Spinal cord (tissue), 10 donors: ENCODE results near the gene DEXI. TPM values are rescaled to one million over a fixed set of nuclear protein-coding genes. Genes with fewer than 3 reads are reported as not detected.

Experiments
- DNase-seq, 6 donors: peaks; one replicate each; pipeline versions ENCODE4 v3.0.0 to v3.0.0-alpha.2; 2013 to 2015; ENCODE audit warnings: low spot score in 6 of 6, low read depth in 4 of 6
- H3K27ac ChIP-seq: one replicate; pipeline ENCODE4 v1.5.1; 2013; ENCODE audit warnings: low read depth, low read length, control low read depth
- H3K27me3 ChIP-seq: one replicate; pipeline ENCODE4 v1.6.1; 2013; ENCODE audit warnings: low read length; ENCODE audit not compliant: control insufficient read depth, insufficient read depth
- H3K36me3 ChIP-seq: one replicate; pipeline ENCODE4 v1.6.1; 2013; ENCODE audit warnings: low read length; ENCODE audit not compliant: control insufficient read depth, insufficient read depth
- H3K4me1 ChIP-seq: one replicate; pipeline ENCODE4 v1.6.1; 2013; ENCODE audit warnings: low read length; ENCODE audit not compliant: control insufficient read depth, insufficient read depth
- H3K4me3 ChIP-seq: one replicate; pipeline ENCODE4 v1.5.1; 2013; ENCODE audit warnings: low read depth, low read length, control low read depth
- H3K9me3 ChIP-seq: one replicate; pipeline ENCODE4 v1.6.1; 2013; ENCODE audit warnings: low read length; ENCODE audit not compliant: control insufficient read depth, insufficient read depth
- WGBS: methylation state at CpG from one replicate; pipeline ENCODE4 v1.1.5; 2013; ENCODE audit warnings: missing lambda C conversion rate; ENCODE audit not compliant: insufficient coverage; 5-methylcytosine and 5-hydroxymethylcytosine counted together
- long read RNA-seq, 4 donors: transcript quantifications; one replicate each; lab custom pipeline, GENCODE V29; 2026
- polyA plus RNA-seq, 2 donors: library from polyadenylated mRNA; unstranded; fragments of 120-200 nt; gene quantifications; one replicate each; pipeline ENCODE4 v1.2.1, GENCODE V29; 2013; ENCODE audit not compliant: insufficient read length in 2 of 2
- total RNA-seq, 2 donors: library from RNA; depleted of rRNA in 1 of 2; stranded (reverse); fragments of 120-200 nt in 1 of 2; fragments of >200 nt in 1 of 2; gene quantifications; one replicate each; pipeline versions ENCODE4 v1.2.3 to v1.2.4, GENCODE V29; 2013 to 2014
- donor health status: healthy.

The DEXI gene
- total RNA-seq (10 to 100 TPM; 22.0 to 44.0 TPM), polyA plus RNA-seq (10 to 100 TPM; 48.3 to 50.3 TPM)
- long read RNA-seq, donor 1, transcript DEXI-201 (2 exons, 1,561 nt), result major isoform, 19 of 20 reads
- long read RNA-seq, donor 1, partial matches to known transcripts, result 0 of 20 reads
- long read RNA-seq, donor 1, other reads (novel, unspliced or antisense), result 0 of 20 reads
- long read RNA-seq, donor 2, full-length matches to known transcripts, result 16 of 16 reads
- long read RNA-seq, donor 2, partial matches to known transcripts, result 0 of 16 reads
- long read RNA-seq, donor 2, other reads (novel, unspliced or antisense), result 0 of 16 reads
- long read RNA-seq, donor 3, full-length matches to known transcripts, result 15 of 15 reads
- long read RNA-seq, donor 3, partial matches to known transcripts, result 0 of 15 reads
- long read RNA-seq, donor 3, other reads (novel, unspliced or antisense), result 0 of 15 reads
- long read RNA-seq, donor 4, full-length matches to known transcripts, result 31 of 31 reads
- long read RNA-seq, donor 4, partial matches to known transcripts, result 0 of 31 reads
- long read RNA-seq, donor 4, other reads (novel, unspliced or antisense), result 0 of 31 reads

DNA sequence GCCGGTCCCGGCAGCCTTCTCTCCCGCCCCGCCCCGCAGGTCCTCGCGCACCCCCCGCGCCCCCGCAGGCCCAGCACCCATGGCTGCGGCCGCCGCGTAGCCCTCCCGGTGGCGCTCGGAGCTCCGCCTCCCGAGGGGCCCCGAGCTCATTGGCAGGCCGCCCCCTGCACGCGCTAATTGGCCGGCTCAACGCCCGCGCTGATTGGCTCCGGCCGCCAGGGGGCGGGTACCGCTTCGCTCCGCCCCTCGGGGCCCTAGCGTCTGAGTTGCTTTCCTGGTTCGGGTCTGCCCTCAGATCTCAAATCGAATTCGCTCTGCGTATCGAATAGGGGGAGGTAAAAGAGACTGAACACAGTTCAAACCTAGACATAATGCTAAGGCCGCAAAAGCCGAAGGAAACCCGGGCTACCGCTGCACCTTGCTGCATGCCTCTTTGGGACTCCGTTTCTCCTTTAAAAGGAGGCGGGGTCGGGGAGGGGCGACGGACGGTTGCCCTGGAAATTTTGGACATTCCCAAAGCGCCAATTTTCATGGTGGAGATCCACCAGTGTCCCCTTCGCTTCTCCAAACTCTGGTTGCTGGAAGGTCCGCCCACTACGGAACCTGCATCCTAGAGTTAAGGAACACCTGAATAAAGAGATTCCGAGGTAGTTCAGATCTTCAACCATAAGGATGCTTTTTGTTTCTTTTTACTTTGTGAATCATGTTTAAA, at the start of gene DEXI:
Gene DEXI, minus strand, starts transcription at position 117 of the 712 bp plus-strand sequence. CDS start 463 bp downstream, outside the sequence.
- Histone ChIP-seq H3K9me3 (no peaks in the 10 kb centered on the region), H3K36me3 (peaks cover 10% of the 10 kb centered on the region), H3K4me3 (peak within 1 kb of the TSS; percentile 68), H3K27ac (peak within 1 kb of the TSS; percentile 61), H3K27me3 (no peaks in the 10 kb centered on the region), H3K4me1 (peaks cover 70% of the 10 kb centered on the region)
- under 1% methylated on average over 51 of the region's 55 CpGs for WGBS
- peak; percentile 83 to 97 (median 88) for DNase-seq

DNA sequence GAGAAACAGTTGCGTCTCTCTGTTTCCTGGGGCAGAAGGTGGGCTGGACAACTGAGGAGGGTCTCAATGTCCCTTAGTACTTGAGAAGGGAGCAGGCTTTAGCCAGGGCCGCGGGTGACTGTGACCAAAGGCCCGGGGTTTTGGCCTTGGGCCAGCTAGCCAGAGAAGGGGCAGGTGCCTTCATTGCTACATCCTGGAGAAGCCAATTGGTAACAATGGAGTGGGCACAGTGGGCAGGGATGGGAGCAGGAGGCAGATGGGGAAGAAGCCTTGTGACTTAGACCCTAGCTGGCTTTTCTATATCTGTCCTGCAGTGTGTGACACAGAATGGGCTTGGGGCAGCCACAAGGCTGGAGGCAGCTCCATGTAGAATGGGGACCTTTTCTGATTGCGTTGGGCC, 48.1 kb upstream of the DEXI start:
- no peak overlapping the region for H3K4me3 ChIP-seq
- H3K4me1 ChIP-seq, result no peaks in the 10 kb centered on the region
- H3K36me3 ChIP-seq, result peaks cover 22% of the 10 kb centered on the region
- H3K27ac ChIP-seq, result no peak overlapping the region
- no peaks in the 10 kb centered on the region for H3K27me3 ChIP-seq
- 75% methylated on average over 5 of the region's 5 CpGs for WGBS
- no peaks in the 10 kb centered on the region for H3K9me3 ChIP-seq
- no peak for DNase-seq

DNA sequence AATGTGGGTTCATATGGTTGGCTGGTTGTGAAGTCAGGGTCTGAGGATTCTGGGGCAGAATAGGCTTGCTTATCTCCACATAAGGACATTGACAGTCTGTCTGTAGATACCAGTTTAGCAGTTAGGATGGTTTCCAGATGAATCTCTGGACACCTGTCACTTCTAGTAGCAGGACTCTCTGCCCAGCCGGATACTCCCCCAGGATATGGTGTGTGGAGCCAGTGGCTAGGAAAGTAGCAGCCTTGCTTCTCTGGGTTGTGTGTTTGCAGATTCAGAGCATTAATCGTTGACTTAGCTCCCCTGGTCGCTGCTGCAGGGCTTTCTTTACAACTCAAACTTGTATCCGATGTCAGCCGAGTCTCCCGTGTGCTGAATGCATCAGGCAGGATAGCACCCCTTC, 47.3 kb upstream of the DEXI start:
- Histone ChIP-seq H3K27me3 (no peaks in the 10 kb centered on the region), H3K36me3 (peaks cover 23% of the 10 kb centered on the region), H3K4me1 (peaks cover 2% of the 10 kb centered on the region), H3K9me3 (no peaks in the 10 kb centered on the region), H3K27ac (no peak overlapping the region), H3K4me3 (no peak overlapping the region)
- 67% methylated on average over 6 of the region's 6 CpGs for WGBS
- no peak for DNase-seq

DNA sequence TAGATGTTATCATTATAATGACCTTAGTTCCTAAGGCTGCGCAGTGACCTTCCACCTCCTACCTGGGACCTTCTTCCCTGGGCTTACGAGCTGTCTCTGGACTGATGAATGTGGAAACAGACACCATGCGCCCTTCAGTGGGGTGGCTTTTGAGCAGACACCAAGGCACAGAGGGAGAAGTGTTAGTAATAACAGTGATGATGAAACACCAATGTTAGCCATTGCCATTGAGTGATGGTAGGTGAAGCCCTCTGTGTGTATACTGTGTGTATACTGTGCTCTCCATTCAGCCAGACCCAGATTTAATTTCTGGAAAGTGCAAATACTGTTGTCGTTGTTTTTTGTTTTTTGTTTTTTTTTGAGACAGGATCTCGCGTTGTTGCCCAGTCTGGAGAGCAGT, 46.6 kb upstream of the DEXI start:
- H3K4me3 ChIP-seq, result no peak overlapping the region
- no peak for DNase-seq
- no peak overlapping the region for H3K27ac ChIP-seq
- WGBS, result 85% methylated on average over 5 of the region's 6 CpGs
- no peaks in the 10 kb centered on the region for H3K27me3 ChIP-seq
- H3K9me3 ChIP-seq, result no peaks in the 10 kb centered on the region
- H3K36me3 ChIP-seq, result peaks cover 25% of the 10 kb centered on the region
- peaks cover 3% of the 10 kb centered on the region for H3K4me1 ChIP-seq

DNA sequence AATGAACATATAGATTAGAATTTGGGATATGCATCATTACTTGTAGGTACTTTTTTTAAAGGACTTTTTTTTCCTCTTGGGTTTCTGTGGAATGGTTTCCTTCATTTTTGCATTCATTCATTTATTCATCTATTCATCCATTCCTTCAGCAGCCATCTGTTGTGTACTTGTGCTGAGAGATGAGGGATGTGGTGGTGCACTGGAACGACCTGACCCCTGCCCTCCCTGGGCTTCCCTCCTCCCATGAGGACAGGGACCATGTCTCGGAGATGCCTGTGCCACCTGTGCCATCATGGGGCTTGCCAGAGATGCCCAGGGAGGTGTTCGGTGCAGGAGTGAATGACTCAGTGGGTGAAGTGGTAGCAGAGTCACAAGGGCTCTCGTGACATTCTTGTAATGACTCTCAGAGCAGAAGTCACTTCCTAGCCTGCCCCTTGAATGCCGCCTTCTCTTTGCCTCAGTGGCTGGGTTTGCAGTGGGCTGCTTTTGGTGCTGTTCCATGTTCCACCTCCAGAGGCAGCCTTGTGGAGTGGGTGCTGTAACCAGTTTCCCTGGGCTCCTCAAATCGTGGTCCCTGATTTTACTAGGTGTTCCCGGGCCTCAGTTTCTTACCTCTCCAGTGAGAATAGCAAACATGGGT, 46.0 kb upstream of the DEXI start:
- no peaks in the 10 kb centered on the region for H3K9me3 ChIP-seq
- WGBS, result 73% methylated on average over 3 of the region's 7 CpGs
- H3K4me1 ChIP-seq, result peaks cover 3% of the 10 kb centered on the region
- DNase-seq, result no peak
- H3K27ac ChIP-seq, result no peak overlapping the region
- H3K4me3 ChIP-seq, result no peak overlapping the region
- peaks cover 24% of the 10 kb centered on the region for H3K36me3 ChIP-seq
- H3K27me3 ChIP-seq, result no peaks in the 10 kb centered on the region

DNA sequence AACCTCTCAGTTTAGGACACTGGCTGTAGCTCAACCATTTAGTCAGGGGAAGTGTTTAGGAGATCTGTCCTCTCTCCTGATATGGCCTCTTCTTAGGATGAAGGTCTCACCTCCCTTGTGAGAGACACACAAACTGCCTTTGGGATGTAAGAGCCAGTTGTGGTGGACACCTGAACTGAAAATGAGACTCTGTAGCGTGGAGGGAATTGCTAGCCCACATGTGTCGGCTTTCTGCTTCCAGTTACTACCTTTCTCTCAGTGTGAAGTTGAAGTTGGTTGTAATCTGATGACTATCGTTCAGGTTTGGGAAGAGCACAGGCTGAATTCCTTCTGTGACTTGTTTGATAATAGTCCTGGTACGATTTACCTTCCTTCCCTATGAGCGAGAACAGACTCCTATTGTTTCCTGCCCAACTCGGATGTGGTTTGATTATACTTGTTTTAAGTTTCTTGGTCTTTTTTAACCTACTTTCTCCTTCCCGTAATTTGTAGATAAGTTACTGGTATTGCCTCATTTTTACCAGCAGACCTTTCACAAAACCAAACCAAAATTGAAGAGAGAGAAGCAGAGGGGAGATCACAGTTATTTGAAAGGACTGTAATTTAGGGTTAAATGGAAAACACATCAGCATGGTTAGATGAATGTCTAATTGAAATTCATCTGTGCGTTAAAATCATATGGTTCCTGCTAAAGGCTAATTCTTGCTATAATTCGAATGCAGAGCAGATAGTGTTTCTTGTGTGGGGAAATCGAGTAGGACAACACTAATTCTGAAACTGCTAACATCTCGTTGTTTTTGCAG, 45.3 kb upstream of the DEXI start:
- WGBS, result 61% methylated on average over 5 of the region's 11 CpGs
- Histone ChIP-seq H3K9me3 (no peaks in the 10 kb centered on the region), H3K27ac (no peak overlapping the region), H3K27me3 (no peaks in the 10 kb centered on the region), H3K4me1 (peaks cover 3% of the 10 kb centered on the region), H3K4me3 (no peak overlapping the region), H3K36me3 (peaks cover 23% of the 10 kb centered on the region)
- no peak for DNase-seq

DNA sequence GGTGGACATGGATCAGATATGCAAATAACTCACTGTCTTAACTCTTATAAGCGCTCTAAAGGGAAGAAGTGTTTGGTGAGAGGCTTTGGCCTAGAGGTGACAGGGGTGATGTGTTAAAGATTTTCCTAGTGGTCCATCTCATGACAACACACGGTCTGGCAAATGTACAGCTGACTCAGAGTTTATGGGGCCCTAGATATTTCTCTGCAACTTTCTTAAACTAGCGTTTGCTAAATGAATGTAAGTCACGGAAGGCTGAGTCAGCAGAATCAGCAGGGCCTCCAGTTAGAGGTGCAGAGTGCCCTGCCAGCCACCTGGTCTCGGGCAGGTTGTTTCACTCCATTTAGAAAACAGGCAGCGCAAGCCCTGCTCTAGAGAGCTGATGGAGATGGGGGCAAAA, 42.2 kb upstream of the DEXI start:
- H3K27me3 ChIP-seq, result no peaks in the 10 kb centered on the region
- DNase-seq, result no peak
- WGBS, result 74% methylated on average over 4 of the region's 6 CpGs
- no peak overlapping the region for H3K4me3 ChIP-seq
- H3K4me1 ChIP-seq, result peaks cover 14% of the 10 kb centered on the region
- no peaks in the 10 kb centered on the region for H3K9me3 ChIP-seq
- no peak overlapping the region for H3K27ac ChIP-seq
- H3K36me3 ChIP-seq, result peaks cover 24% of the 10 kb centered on the region

DNA sequence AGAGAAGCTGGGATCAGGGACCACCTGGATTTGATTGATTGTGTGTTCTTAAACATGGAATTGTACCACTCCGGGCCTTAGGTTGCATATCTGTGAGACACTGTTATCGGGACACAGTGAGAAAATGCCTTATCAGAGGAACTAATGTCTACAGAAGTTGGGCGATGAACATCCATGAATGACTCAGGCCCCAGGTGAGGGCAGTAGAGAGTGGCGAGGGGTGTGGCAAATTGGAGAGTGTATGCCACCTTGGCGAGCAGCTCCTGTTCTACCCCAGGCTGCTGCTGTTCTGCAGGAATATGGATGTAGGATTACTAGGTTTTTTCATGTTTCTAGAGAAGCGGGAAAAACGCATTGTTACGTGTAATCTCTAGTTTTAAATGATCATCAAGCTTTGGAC, 40.9 kb upstream of the DEXI start:
- DNase-seq, result no peak
- WGBS, result 94% methylated on average over 8 of the region's 8 CpGs
- Histone ChIP-seq H3K9me3 (no peaks in the 10 kb centered on the region), H3K4me1 (peaks cover 27% of the 10 kb centered on the region), H3K27ac (no peak overlapping the region), H3K4me3 (no peak overlapping the region), H3K27me3 (no peaks in the 10 kb centered on the region), H3K36me3 (peaks cover 20% of the 10 kb centered on the region)
